ENCODE measurements around the gene KRT82. TPM values are rescaled to one million over a fixed set of nuclear protein-coding genes. Genes with fewer than 3 reads are reported as not detected.

The KRT82 gene
- total and polyA plus RNA-seq, 2 experiments from 2014 or later, result not detected

DNA sequence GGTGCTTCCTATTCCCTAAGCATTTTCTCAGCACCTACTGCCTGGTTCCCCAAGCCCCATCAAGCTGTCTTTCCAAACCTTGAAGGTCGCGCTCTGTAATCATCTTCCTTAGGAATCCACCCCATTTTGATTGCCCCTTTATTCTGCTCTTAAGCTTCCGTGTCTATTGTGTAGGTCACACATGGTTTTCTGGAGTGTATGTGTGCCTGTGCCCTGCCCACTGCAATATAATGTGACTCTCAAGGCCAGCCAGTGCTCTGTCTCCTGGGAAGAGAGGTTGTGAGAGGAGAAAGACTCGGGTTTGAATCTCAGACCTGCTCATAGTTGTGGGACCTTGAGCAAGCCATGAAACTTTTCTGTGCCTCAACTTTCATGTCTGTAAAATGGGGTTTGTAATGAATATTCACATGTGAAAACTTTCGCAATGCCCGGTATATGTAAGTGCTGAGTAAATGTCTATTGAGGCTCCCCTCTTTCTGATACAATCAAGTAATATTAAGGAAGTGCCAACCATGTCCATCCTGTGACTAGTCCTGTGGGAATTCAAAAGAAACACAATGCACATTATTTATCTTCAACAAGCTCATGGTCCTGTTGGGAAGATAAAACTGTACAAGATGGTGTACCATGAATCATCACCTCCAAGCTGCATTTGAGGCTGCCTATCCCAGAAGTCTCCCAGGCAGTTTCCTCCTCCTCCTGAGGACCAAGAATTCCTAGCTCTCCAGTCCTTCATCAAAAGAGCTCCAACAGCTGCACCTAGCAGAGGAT is 28.8 kb upstream of the KRT82 start:
- Histone ChIP-seq H3K27me3 (ENCODE audit: insufficient read depth) (no peaks in the 10 kb centered on the region), H3K4me1 (ENCODE audit: insufficient read depth) (no peaks in the 10 kb centered on the region), H3K36me3 (ENCODE audit: insufficient read depth) (no peaks in the 10 kb centered on the region), H2AFZ (no peak overlapping the region), H4K20me1 (replicated peaks; ENCODE audit: insufficient read depth) (no peaks in the 10 kb centered on the region), H3K9me2 (ENCODE audit: insufficient read depth) (peaks cover 13% of the 10 kb centered on the region), H3K4me2 (no peak overlapping the region), H3K79me2 (replicated peaks; ENCODE audit: insufficient read depth) (no peaks in the 10 kb centered on the region), H3K4me3 (no peak overlapping the region), H3F3A (replicated peaks; ENCODE audit: low read depth) (no peaks in the 10 kb centered on the region), H3K27ac (ENCODE audit: low read depth) (no peak overlapping the region)
- H3K4me3 Mint-ChIP-seq, result no peak overlapping the region
- H3K27me3 Mint-ChIP-seq (ENCODE audit: insufficient read depth, low read depth, poor library complexity), result peaks cover 6% of the 10 kb centered on the region
- H3K9me3 Mint-ChIP-seq, result no peaks in the 10 kb centered on the region; the same call in 1 of the 3 replicates
- no peak for TF ChIP-seq POLR2AphosphoS5 (IDR thresholded peaks at IDR 0.05; ENCODE audit: low read depth)
- no peak for TF ChIP-seq ZNF331 (CRISPR knock-in tag; IDR thresholded peaks at IDR 0.05; ENCODE audit: low read depth)
- TF ChIP-seq, protein P1, sequence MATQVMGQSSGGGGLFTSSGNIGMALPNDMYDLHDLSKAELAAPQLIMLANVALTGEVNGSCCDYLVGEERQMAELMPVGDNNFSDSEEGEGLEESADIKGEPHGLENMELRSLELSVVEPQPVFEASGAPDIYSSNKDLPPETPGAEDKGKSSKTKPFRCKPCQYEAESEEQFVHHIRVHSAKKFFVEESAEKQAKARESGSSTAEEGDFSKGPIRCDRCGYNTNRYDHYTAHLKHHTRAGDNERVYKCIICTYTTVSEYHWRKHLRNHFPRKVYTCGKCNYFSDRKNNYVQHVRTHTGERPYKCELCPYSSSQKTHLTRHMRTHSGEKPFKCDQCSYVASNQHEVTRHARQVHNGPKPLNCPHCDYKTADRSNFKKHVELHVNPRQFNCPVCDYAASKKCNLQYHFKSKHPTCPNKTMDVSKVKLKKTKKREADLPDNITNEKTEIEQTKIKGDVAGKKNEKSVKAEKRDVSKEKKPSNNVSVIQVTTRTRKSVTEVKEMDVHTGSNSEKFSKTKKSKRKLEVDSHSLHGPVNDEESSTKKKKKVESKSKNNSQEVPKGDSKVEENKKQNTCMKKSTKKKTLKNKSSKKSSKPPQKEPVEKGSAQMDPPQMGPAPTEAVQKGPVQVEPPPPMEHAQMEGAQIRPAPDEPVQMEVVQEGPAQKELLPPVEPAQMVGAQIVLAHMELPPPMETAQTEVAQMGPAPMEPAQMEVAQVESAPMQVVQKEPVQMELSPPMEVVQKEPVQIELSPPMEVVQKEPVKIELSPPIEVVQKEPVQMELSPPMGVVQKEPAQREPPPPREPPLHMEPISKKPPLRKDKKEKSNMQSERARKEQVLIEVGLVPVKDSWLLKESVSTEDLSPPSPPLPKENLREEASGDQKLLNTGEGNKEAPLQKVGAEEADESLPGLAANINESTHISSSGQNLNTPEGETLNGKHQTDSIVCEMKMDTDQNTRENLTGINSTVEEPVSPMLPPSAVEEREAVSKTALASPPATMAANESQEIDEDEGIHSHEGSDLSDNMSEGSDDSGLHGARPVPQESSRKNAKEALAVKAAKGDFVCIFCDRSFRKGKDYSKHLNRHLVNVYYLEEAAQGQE (IDR thresholded peaks at IDR 0.05; ENCODE audit: unreplicated experiment), result no peak
- no peak overlapping the region for H3K27ac Mint-ChIP-seq
- no peaks in the 10 kb centered on the region; the same call in 1 of the 3 replicates for H3K4me1 Mint-ChIP-seq
- H3K36me3 Mint-ChIP-seq (ENCODE audit: low read depth), result no peaks in the 10 kb centered on the region
- no peak for DNase-seq (ENCODE audit: low spot score)
- no peak for ATAC-seq

DNA sequence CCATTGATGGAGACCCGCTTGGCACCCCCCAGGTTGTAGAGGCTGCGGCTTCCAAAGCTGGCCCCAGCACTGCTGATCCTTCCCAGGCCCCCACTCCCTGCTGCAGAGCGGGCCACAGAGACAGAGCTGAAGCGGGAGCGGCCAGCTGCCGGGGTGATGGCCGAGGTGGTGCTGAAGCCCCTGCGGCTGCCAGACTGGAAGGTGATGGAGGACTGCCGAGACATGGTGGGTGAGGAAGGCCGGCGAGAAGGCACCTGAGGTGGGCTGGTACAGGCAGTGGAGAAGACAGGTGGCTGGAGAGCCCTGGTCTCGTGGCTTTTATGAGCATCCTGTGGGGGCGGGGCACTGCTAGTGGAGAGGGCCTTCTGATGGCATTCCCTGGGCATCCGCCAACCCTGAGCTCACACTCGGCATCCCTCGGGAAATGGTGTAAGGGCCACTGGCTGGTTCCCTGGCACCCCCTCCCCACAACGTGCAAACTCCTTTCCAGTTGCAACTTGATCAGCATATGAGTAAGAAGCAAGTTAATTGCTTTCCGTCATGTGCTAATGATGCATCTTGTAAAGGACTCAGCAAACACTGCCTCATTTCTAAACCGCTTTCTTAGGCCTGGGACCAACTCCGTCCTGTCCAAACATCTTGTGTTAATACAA is 28.1 kb upstream of the KRT82 start, which contains the start of gene KRT75:
Gene KRT75 (minus strand): TSS at position 291 of the 653 bp plus-strand sequence. CDS start 67 bp downstream, at position 224.
- H3K27ac Mint-ChIP-seq, result no peak within 1 kb of the TSS
- H3K4me3 ChIP-seq, result no peak within 1 kb of the TSS
- H3K36me3 Mint-ChIP-seq (ENCODE audit: low read depth), result no peaks in the 10 kb centered on the region
- ATAC-seq, result no peak
- peaks cover 6% of the 10 kb centered on the region for H3K27me3 Mint-ChIP-seq (ENCODE audit: insufficient read depth, low read depth, poor library complexity)
- H3K79me2 ChIP-seq (replicated peaks; ENCODE audit: insufficient read depth), result no peaks in the 10 kb centered on the region
- H3K27ac ChIP-seq (ENCODE audit: low read depth), result no peak within 1 kb of the TSS
- H3K4me1 ChIP-seq (ENCODE audit: insufficient read depth), result no peaks in the 10 kb centered on the region
- H3K27me3 ChIP-seq (ENCODE audit: insufficient read depth), result no peaks in the 10 kb centered on the region
- peaks cover 13% of the 10 kb centered on the region for H3K9me2 ChIP-seq (ENCODE audit: insufficient read depth)
- no peaks in the 10 kb centered on the region for H3K36me3 ChIP-seq (ENCODE audit: insufficient read depth)
- no peaks in the 10 kb centered on the region for H3F3A ChIP-seq (replicated peaks; ENCODE audit: low read depth)
- H3K9me3 Mint-ChIP-seq, result no peaks in the 10 kb centered on the region; the same call in 1 of the 3 replicates
- no peak within 1 kb of the TSS for H3K4me3 Mint-ChIP-seq
- no peak within 1 kb of the TSS for H3K4me2 ChIP-seq
- H2AFZ ChIP-seq, result no peak within 1 kb of the TSS
- no peaks in the 10 kb centered on the region; the same call in 1 of the 3 replicates for H3K4me1 Mint-ChIP-seq
- DNase-seq (ENCODE audit: low spot score), result no peak
- H4K20me1 ChIP-seq (replicated peaks; ENCODE audit: insufficient read depth), result no peaks in the 10 kb centered on the region
- no peak for TF ChIP-seq NANOG (IDR thresholded peaks at IDR 0.05; ENCODE audit: borderline replicate concordance)
- TF ChIP-seq CREB1 (CRISPR knock-in tag; IDR thresholded peaks at IDR 0.05; ENCODE audit: low read depth), result no peak
- no peak for TF ChIP-seq EZH2 (IDR thresholded peaks at IDR 0.05; ENCODE audit: low read depth, unreplicated experiment)
- TF ChIP-seq CTCF (conservative IDR thresholded peaks at IDR 0.05; ENCODE audit: low read depth in 2 of 2), result no peak
- no peak for TF ChIP-seq EZH2phosphoT487 (IDR thresholded peaks at IDR 0.05; ENCODE audit: unreplicated experiment)
- TF ChIP-seq STAT1 (IDR thresholded peaks at IDR 0.05; ENCODE audit: unreplicated experiment), result no peak
